Breast epithelium (tissue), 4 donors: Measurements from ENCODE around the gene USP14. TPM values are rescaled to one million over a fixed set of nuclear protein-coding genes. Genes with fewer than 3 reads are reported as not detected.

ENCODE experiments used
- DNase-seq, 2 donors: peaks; one replicate each; pipeline ENCODE4 v3.0.0-alpha.2; 2019; ENCODE audit warnings: low spot score in 2 of 2
- H3K27ac ChIP-seq, 2 donors: fragments of 200-600 bp; sonication (generic) in 1 of 2; one replicate each; pipeline ENCODE4 v1.5.1; 2016 to 2019; ENCODE audit warnings: mild to moderate bottlenecking in 1 of 2
- H3K27me3 ChIP-seq, 2 donors: fragments of 200-600 bp; sonication (generic) in 1 of 2; one replicate each; pipeline versions ENCODE4 v1.5.1 to v1.6.0; 2017 to 2019; ENCODE audit warnings: control low read depth in 1 of 2, mild to moderate bottlenecking in 1 of 2
- H3K36me3 ChIP-seq: fragments of 200-600 bp; one replicate; pipeline ENCODE4 v1.5.1; 2019
- H3K4me1 ChIP-seq, 2 donors: fragments of 200-600 bp; sonication (generic); one replicate each; pipeline ENCODE4 v1.5.1; 2016 to 2019; ENCODE audit warnings: control low read depth in 1 of 2
- H3K4me3 ChIP-seq, 3 donors: fragments of 200-600 bp; sonication (generic); 1 replicate in 2 of 3; 2 replicates in 1 of 3; pipeline ENCODE4 v1.5.1; 2016 to 2019; ENCODE audit warnings: mild to moderate bottlenecking in 3 of 3, moderate library complexity in 2 of 3
- H3K9me3 ChIP-seq, 2 donors: fragments of 200-600 bp; sonication (generic) in 1 of 2; one replicate each; pipeline ENCODE4 v1.5.1; 2016 to 2019; ENCODE audit warnings: control low read depth in 1 of 2
- CTCF ChIP-seq, 3 donors: fragments of 450-650 bp; IDR thresholded peaks; one replicate each; pipeline ENCODE4 v1.5.1; 2016 to 2017; ENCODE audit warnings: antibody characterized with exemption in 3 of 3, mild to moderate bottlenecking in 3 of 3, moderate library complexity in 3 of 3
- POLR2A ChIP-seq: fragments of 450-650 bp; IDR thresholded peaks from one replicate; pipeline ENCODE4 v1.6.1; 2016; ENCODE audit warnings: antibody characterized with exemption, mild to moderate bottlenecking, moderate library complexity
- POLR2AphosphoS5 ChIP-seq, 3 donors: sonication (generic); formaldehyde crosslinking; IDR thresholded peaks; one replicate each; pipeline ENCODE4 v1.6.1; 2017; ENCODE audit warnings: antibody characterized with exemption in 3 of 3
- intact Hi-C: fragments of 100-400 bp; cut with DNase I; formaldehyde crosslinking; loops from one replicate; pipeline ENCODE4 v1.15.1; 2023; ENCODE audit warnings: low total_unique reads
- total RNA-seq, 3 donors: library from RNA; depleted of rRNA; stranded (reverse); fragments of >200 nt; gene quantifications; one replicate each; pipeline ENCODE4 v1.1.0, GENCODE V29; 2016

USP14 gene
- total RNA-seq, 3 donors from 2014 or later: 30.5 to 46.9 (median 38.1) TPM

- no peak for DNase-seq
- TF ChIP-seq POLR2A (no peak), POLR2AphosphoS5 (IDR thresholded peaks at IDR 0.05) (no peak), CTCF (IDR thresholded peaks at IDR 0.05) (no peak)
- no peak overlapping the region for H3K27ac ChIP-seq
- intact Hi-C loops: no loop called here
- H3K4me3 ChIP-seq: no peak overlapping the region
- H3K4me1 ChIP-seq: no peaks in the 10 kb centered on the region
- no peaks in the 10 kb centered on the region for H3K36me3 ChIP-seq
- H3K27me3 ChIP-seq: no peaks in the 10 kb centered on the region
- no peaks in the 10 kb centered on the region for H3K9me3 ChIP-seq
Measured at GRCh38 chr18:253121-253520, 94.8 kb downstream of the USP14 start.

- TF ChIP-seq CTCF (IDR thresholded peaks at IDR 0.05) (no peak), POLR2A (no peak), POLR2AphosphoS5 (IDR thresholded peaks at IDR 0.05) (no peak)
- Histone ChIP-seq H3K4me3 (no peak overlapping the region), H3K27ac (no peak overlapping the region), H3K36me3 (no peaks in the 10 kb centered on the region), H3K9me3 (no peaks in the 10 kb centered on the region), H3K27me3 (no peaks in the 10 kb centered on the region), H3K4me1 (no peaks in the 10 kb centered on the region)
- DNase-seq: no peak
- intact Hi-C loops: no loop called here
Measured at GRCh38 chr18:255171-255570, 96.8 kb downstream of the USP14 start.

DNA sequence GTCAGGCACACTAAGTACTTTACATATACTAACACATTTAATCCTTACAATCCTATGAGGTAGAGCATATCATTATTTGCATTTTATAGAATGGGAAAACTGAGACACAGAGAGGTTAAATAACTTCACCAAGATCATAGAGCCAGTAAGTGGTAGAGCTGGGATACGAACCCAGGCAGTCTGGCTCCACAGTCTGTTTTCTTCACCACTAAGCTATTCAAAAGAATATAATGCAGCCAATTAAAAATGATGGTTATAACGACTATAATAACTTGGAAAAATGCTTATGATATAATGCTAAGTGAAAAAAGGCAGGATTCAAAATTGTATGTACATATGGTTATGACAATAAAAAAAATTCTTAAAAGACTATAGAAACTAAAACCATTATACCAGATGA is 102.2 kb downstream of the USP14 start:
- Histone ChIP-seq H3K27ac (no peak overlapping the region), H3K4me1 (no peaks in the 10 kb centered on the region), H3K4me3 (no peak overlapping the region), H3K27me3 (no peaks in the 10 kb centered on the region), H3K36me3 (no peaks in the 10 kb centered on the region), H3K9me3 (no peaks in the 10 kb centered on the region)
- no peak for DNase-seq
- intact Hi-C loops: no loop called here
- no peak for TF ChIP-seq POLR2A
- no peak for TF ChIP-seq POLR2AphosphoS5 (IDR thresholded peaks at IDR 0.05)
- TF ChIP-seq CTCF (IDR thresholded peaks at IDR 0.05): no peak

DNA sequence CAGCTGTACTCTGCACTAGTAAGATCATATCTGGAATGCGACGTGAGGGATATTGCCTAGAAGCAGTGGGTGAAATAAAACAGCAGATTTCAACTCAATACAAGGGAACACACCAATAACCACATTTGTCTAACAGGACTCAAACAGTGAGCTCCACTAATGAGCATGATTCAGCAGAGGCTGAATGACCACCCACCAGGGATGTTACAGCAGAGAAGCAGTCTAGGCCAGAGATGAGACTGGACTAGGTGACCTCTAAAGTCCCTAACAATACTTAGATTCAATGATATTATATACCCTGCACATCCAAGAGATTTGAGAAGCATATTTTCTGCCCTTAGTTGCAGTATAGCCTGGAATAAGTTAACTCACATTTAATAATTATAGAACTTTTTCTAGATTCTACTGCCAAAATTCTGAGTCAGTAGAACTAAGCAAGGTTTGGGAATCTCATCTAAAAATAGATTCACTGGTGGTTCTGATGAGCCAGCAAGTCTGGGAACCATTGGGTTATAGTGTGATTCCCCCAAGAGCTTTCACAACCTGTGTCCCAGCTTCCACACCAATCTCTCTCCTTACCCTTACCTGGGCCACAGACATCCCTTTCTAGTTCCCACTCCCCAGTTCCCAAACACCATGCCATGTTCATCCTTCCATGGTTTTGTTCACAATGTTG is 103.2 kb downstream of the USP14 start:
- no peak overlapping the region for H3K4me3 ChIP-seq
- H3K9me3 ChIP-seq: no peaks in the 10 kb centered on the region
- no peaks in the 10 kb centered on the region for H3K4me1 ChIP-seq
- intact Hi-C loops: no loop called here
- DNase-seq: no peak
- H3K36me3 ChIP-seq: no peaks in the 10 kb centered on the region
- H3K27me3 ChIP-seq: no peaks in the 10 kb centered on the region
- TF ChIP-seq CTCF (IDR thresholded peaks at IDR 0.05): no peak
- TF ChIP-seq POLR2AphosphoS5 (IDR thresholded peaks at IDR 0.05): no peak
- TF ChIP-seq POLR2A: no peak
- no peak overlapping the region for H3K27ac ChIP-seq

Other genes with a start within 250 kb of the USP14 start
- under 1 TPM in 1 of 3 donors, not detected in 2; 0.66 TPM for gene TUBB8B, start 108.9 kb upstream of the USP14 start, total RNA-seq
- 10 to 100 TPM; 56.2 to 98.9 (median 67.5) TPM for gene THOC1, start 109.5 kb downstream of the USP14 start, total RNA-seq